Mammary epithelial cell (primary cell): ENCODE results near the gene CALHM6.

Experiments used
- EZH2 ChIP-seq: IDR thresholded peaks from 2 replicates; pipeline ENCODE4 v1.6.1; 2012; ENCODE audit warnings: low read length, inconsistent platforms, borderline replicate concordance
- TF ChIP-seq, protein P1 (sequence below), 2 donors: IDR thresholded peaks in 1 of 2; conservative IDR thresholded peaks in 1 of 2; 2 replicates each; pipeline ENCODE4 v1.5.1; 2011 to 2012; ENCODE audit warnings: inconsistent platforms in 2 of 2, low read length in 2 of 2, mild to moderate bottlenecking in 2 of 2, control low read depth in 1 of 2, low read depth in 1 of 2; ENCODE audit not compliant: insufficient read depth in 1 of 2; ENCODE audit errors: extremely low read depth in 1 of 2

DNA sequence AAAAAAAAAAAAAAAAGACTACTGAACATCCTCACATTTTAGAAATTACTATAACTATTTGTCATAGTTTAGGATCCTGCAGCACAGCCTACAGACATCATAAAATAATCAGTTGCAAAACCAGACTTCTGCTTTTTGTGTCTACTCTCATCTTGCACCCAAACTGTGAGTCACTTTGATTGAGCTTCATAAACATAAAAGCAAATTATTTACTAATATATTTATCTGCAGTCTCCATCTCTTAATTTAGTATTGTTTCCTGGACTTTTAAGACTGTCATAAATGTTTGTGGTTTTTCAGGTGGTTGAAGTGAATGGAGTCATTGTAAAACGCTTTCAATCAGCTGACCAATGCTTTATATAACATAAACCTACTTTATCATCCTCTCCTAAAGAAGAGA is 14.8 kb upstream of the CALHM6 start:
- TF ChIP-seq, protein P1, sequence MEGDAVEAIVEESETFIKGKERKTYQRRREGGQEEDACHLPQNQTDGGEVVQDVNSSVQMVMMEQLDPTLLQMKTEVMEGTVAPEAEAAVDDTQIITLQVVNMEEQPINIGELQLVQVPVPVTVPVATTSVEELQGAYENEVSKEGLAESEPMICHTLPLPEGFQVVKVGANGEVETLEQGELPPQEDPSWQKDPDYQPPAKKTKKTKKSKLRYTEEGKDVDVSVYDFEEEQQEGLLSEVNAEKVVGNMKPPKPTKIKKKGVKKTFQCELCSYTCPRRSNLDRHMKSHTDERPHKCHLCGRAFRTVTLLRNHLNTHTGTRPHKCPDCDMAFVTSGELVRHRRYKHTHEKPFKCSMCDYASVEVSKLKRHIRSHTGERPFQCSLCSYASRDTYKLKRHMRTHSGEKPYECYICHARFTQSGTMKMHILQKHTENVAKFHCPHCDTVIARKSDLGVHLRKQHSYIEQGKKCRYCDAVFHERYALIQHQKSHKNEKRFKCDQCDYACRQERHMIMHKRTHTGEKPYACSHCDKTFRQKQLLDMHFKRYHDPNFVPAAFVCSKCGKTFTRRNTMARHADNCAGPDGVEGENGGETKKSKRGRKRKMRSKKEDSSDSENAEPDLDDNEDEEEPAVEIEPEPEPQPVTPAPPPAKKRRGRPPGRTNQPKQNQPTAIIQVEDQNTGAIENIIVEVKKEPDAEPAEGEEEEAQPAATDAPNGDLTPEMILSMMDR (conservative IDR thresholded peaks at IDR 0.05 in 1 of 2, IDR thresholded peaks at IDR 0.05 in 1 of 2; ENCODE audit: extremely low read depth in 1 of 2, insufficient read depth in 1 of 2, low read depth in 1 of 2, low read length in 2 of 2): no peak
- no peak for TF ChIP-seq EZH2
